ENCODE data around the gene PCSK2.

- TF ChIP-seq POLR2AphosphoS5 (IDR thresholded peaks at IDR 0.05; ENCODE audit: insufficient read depth, low read depth, low read length) (no peak), CTCF (IDR thresholded peaks at IDR 0.05; ENCODE audit: extremely low read depth in 1 of 2, insufficient read depth in 1 of 2, low read depth in 1 of 2, low read length in 2 of 2) (no peak), POLR2A (IDR thresholded peaks at IDR 0.05; ENCODE audit: low read depth, low read length) (no peak), EZH2 (IDR thresholded peaks at IDR 0.05; ENCODE audit: borderline replicate concordance, low read depth, low read length, severe bottlenecking) (no peak), MAX (IDR thresholded peaks at IDR 0.05; ENCODE audit: insufficient read depth, insufficient read length) (no peak)
These were observed 284.6 kb downstream of the PCSK2 start for GRCh38 chr20:17511401-17511800.

Measured in endothelial cell of umbilical vein (primary cell).